HG03135 (cell line): ENCODE results near the gene NEMP1.
"Not testable (repeated sequence)": the region's sequence is repeated elsewhere in the genome, so short reads cannot be mapped to it uniquely, and the experiment has no call there.

ENCODE experiments used
- ATAC-seq: cut with Tn5 transposase; IDR thresholded peaks from one replicate; pipeline ENCODE4 v1.9.1; 2021; ENCODE audit warnings: mild to moderate bottlenecking, moderate library complexity; ENCODE audit not compliant: unreplicated experiment

Gene NEMP1

GRCh38 chr12:57057067-57057751 lies 21.4 kb downstream of the NEMP1 start:
- no peak for ATAC-seq

- ATAC-seq: no peak
These were observed 22.8 kb downstream of the NEMP1 start for GRCh38 chr12:57055824-57056223.

- not testable (repeated sequence) for ATAC-seq
These were observed 24.7 kb downstream of the NEMP1 start for GRCh38 chr12:57053901-57054300.

- ATAC-seq: not testable (repeated sequence)
These were observed 25.4 kb downstream of the NEMP1 start for GRCh38 chr12:57053146-57053545.

GRCh38 chr12:57051011-57051410 lies 27.6 kb downstream of the NEMP1 start:
- no peak for ATAC-seq

GRCh38 chr12:57049890-57050289 lies 28.7 kb downstream of the NEMP1 start, which contains the start of gene MYO1A:
MYO1A (minus strand) TSS chr12:57050129; CDS start chr12:57048323, 1,806 bp downstream.
- no peak for ATAC-seq

- ATAC-seq: no peak
These were observed 29.5 kb downstream of the NEMP1 start for GRCh38 chr12:57049119-57049446.

GRCh38 chr12:57048423-57049118 lies 30.0 kb downstream of the NEMP1 start:
- ATAC-seq: no peak

- no peak for ATAC-seq
These were observed 30.6 kb downstream of the NEMP1 start for GRCh38 chr12:57047981-57048380.

- ATAC-seq: no peak
These were observed 31.4 kb downstream of the NEMP1 start for GRCh38 chr12:57046947-57047890.

- ATAC-seq: no peak
These were observed 32.4 kb downstream of the NEMP1 start for GRCh38 chr12:57046086-57046791.

- no peak for ATAC-seq
These were observed 33.7 kb downstream of the NEMP1 start for GRCh38 chr12:57044889-57045288.

GRCh38 chr12:57044468-57044867 lies 34.1 kb downstream of the NEMP1 start:
- ATAC-seq: no peak

GRCh38 chr12:57042695-57043094 lies 35.9 kb downstream of the NEMP1 start:
- ATAC-seq: no peak

- no peak for ATAC-seq
These were observed 37.8 kb downstream of the NEMP1 start for GRCh38 chr12:57040750-57041149.

GRCh38 chr12:57040211-57040610 lies 38.4 kb downstream of the NEMP1 start:
- ATAC-seq: no peak

- ATAC-seq: no peak
These were observed 39.4 kb downstream of the NEMP1 start for GRCh38 chr12:57039016-57039798.

- no peak for ATAC-seq
These were observed 41.3 kb downstream of the NEMP1 start for GRCh38 chr12:57037264-57037663.

GRCh38 chr12:57033431-57033830 lies 45.2 kb downstream of the NEMP1 start:
- no peak for ATAC-seq

- ATAC-seq: no peak
These were observed 46.8 kb downstream of the NEMP1 start for GRCh38 chr12:57031789-57032188.
